GM18951 (cell line): Measurements from ENCODE around the gene AP5Z1.

Experiments
- POLR2A ChIP-seq: IDR thresholded peaks from 4 replicates; pipeline ENCODE4 v1.6.1; 2011; ENCODE audit warnings: mild to moderate bottlenecking; ENCODE audit not compliant: insufficient read length, insufficient read depth; ENCODE audit errors: extremely low read depth
- in situ Hi-C: fragments of 300-500 bp; cut with MboI; formaldehyde crosslinking; loops from one replicate; pipeline ENCODE4 v1.12.0; 2022; ENCODE audit warnings: low sequenced_read_pairs, mixed read lengths, inconsistent platforms; ENCODE audit not compliant: unreplicated experiment

The AP5Z1 gene

GRCh38 chr7:4837041-4837802 lies 61.8 kb downstream of the AP5Z1 start:
- TF ChIP-seq POLR2A: no peak
- in situ Hi-C loops: no loop called here

- TF ChIP-seq POLR2A: no peak
- in situ Hi-C loops: no loop called here
Measured at GRCh38 chr7:4837803-4838625, 62.6 kb downstream of the AP5Z1 start.

DNA sequence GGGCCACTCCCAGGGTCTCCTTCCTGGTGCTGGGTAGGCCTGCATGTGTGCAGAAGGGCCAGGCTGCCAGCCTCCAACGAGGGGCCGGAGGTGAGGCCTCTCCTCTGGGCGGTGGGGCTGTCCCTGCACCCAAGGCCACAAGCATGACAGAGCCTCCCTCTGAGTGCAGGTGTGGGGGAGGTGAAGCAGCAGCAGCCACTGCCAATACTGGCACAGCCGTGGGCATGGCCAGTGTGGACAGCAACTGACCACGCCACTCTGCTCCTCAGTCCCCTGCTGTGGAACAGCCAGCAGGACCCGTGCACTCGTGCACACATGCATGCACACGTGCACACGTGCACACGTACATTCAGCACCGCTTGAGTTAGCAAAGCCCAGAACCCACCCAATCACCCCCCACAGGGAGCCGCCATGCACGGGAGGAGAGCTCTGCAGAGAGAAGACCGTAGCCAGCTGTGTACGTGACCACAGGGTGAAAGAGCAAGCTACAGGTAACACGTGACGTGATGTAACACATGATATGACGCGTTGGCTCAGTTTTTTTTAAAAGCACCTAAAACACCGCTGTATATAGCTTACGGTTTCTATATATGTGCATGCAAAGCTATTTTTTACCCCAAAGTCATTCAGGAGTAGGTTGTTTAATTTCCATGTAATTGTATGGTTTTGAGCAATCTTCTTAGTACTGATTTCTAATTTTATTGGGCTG lies 63.4 kb downstream of the AP5Z1 start:
- in situ Hi-C loops: no loop called here
- TF ChIP-seq POLR2A: no peak

DNA sequence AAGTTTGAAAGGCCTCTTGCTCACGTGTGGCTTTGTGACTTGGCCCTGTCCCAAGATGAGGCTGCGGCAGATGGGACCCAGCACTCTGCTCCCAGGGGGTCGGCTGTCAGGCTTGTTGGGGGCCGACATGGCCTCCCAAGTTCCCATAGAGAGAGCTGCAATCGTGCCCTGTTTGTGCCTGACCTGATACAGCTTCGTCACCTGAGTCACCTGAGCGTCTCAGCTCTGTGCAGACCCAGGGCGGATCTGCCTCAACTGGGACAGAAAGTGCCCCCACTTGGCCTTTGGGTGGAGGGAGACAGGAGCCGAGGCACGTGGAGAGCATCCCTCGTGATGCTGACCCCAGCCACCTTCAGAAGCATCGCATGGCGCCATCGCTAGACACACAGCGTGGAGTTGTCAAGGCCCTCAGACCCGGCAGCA lies 64.7 kb downstream of the AP5Z1 start:
- no peak for TF ChIP-seq POLR2A
- in situ Hi-C loops: no loop called here
